Measurements from ENCODE around the gene LITAFD. TPM values are rescaled to one million over a fixed set of nuclear protein-coding genes. Genes with fewer than 3 reads are reported as not detected.

LITAFD gene
- total RNA-seq, 1 experiment from 2014 or later = not detected

- BruUV-seq (replicated peaks) = no TSS peak
Observed at GRCh38 chr16:8893976-8894690, 12.0 kb downstream of the LITAFD start.

More at GRCh38 chr16:8893976-8894690, 12.0 kb downstream of the LITAFD start:
- no peaks in the 10 kb centered on the region for H3K4me1 ChIP-seq (ENCODE audit: control insufficient read depth in 1 of 2, insufficient read depth in 2 of 2, low read length in 2 of 2)
- RAD21 ChIA-PET (ENCODE audit: low non-redundant PET in 1 of 2, low total read pairs in 2 of 2, uncharacterized antibody in 2 of 2, unreplicated experiment in 2 of 2) = no interaction called here
- H3K27ac ChIP-seq (ENCODE audit: low read depth, low read length) = no peak overlapping the region
- intact Hi-C loops (cut with micrococcal nuclease) = no loop called here
- H4K20me1 ChIP-seq (ENCODE audit: insufficient read depth) = no peaks in the 10 kb centered on the region
- no peak for DNase-seq (ENCODE audit: low read depth, low spot score)
- CTCF ChIA-PET = no interaction called here
- H3K27me3 ChIP-seq (ENCODE audit: insufficient read depth, low read length) = no peaks in the 10 kb centered on the region
- H3K4me2 ChIP-seq (ENCODE audit: low read length) = no peak overlapping the region
- H3K79me2 ChIP-seq (ENCODE audit: insufficient read depth, low read length) = no peaks in the 10 kb centered on the region
- no peak overlapping the region for H3K9ac ChIP-seq (ENCODE audit: low read length)
- H3K4me3 ChIP-seq (replicated peaks in 1 of 2; ENCODE audit: low read depth in 1 of 2, low read length in 2 of 2) = no peak overlapping the region
- no peaks in the 10 kb centered on the region for H3K9me2 ChIP-seq (ENCODE audit: insufficient read depth)
- H2AFZ ChIP-seq (ENCODE audit: low read depth, low read length, poor library complexity, severe bottlenecking) = no peak overlapping the region
- ATAC-seq = no peak
- TF ChIP-seq YY1 (IDR thresholded peaks at IDR 0.05; ENCODE audit: extremely low read depth, insufficient replicate concordance, low read depth, low read length) = no peak
- no peak for TF ChIP-seq EZH2phosphoT487 (IDR thresholded peaks at IDR 0.05; ENCODE audit: borderline replicate concordance)
- no peak for TF ChIP-seq CEBPB (IDR thresholded peaks at IDR 0.05; ENCODE audit: low read depth)
- TF ChIP-seq EZH2 (IDR thresholded peaks at IDR 0.05) = no peak
- TF ChIP-seq JUND (IDR thresholded peaks at IDR 0.05) = no peak
- TF ChIP-seq FOSL1 (IDR thresholded peaks at IDR 0.05; ENCODE audit: low read depth) = no peak
- no peak for TF ChIP-seq ZFX (IDR thresholded peaks at IDR 0.05)
- no peak for TF ChIP-seq ATF3 (IDR thresholded peaks at IDR 0.05)
- TF ChIP-seq ELF1 (IDR thresholded peaks at IDR 0.05; ENCODE audit: borderline replicate concordance, low read depth) = no peak
- TF ChIP-seq CTCF (IDR thresholded peaks at IDR 0.05 in 2 of 3, conservative IDR thresholded peaks at IDR 0.05 in 1 of 3; ENCODE audit: borderline replicate concordance in 1 of 3, insufficient read depth in 1 of 3, low read depth in 2 of 3, low read length in 2 of 3) = no peak
- TF ChIP-seq POLR2AphosphoS5 (IDR thresholded peaks at IDR 0.05; ENCODE audit: low read depth, low read length) = no peak
- no peak for TF ChIP-seq ZBTB33 (IDR thresholded peaks at IDR 0.05; ENCODE audit: extremely low read depth, insufficient replicate concordance, low read length)
- TF ChIP-seq SP1 (IDR thresholded peaks at IDR 0.05; ENCODE audit: low read depth) = no peak
- TF ChIP-seq POLR2A (IDR thresholded peaks at IDR 0.05; ENCODE audit: borderline replicate concordance, extremely low read depth, insufficient read depth, insufficient read length) = no peak
- no peak for TF ChIP-seq EGR1 (IDR thresholded peaks at IDR 0.05; ENCODE audit: low read depth)
- TF ChIP-seq MAX (IDR thresholded peaks at IDR 0.05) = no peak
- TF ChIP-seq REST (IDR thresholded peaks at IDR 0.05; ENCODE audit: low read depth) = no peak
- no peak for TF ChIP-seq ZNF274 (IDR thresholded peaks at IDR 0.05; ENCODE audit: low read depth, low read length)
- no peak for TF ChIP-seq RAD21 (IDR thresholded peaks at IDR 0.05; ENCODE audit: low read depth)
- POLR2A ChIA-PET = no interaction called here
- H3K9me3 ChIP-seq (ENCODE audit: control insufficient read depth in 1 of 2, insufficient read depth in 1 of 2, low read depth in 1 of 2, low read length in 2 of 2) = no peaks in the 10 kb centered on the region
- H3K36me3 ChIP-seq (ENCODE audit: control insufficient read depth in 1 of 2, insufficient read depth in 2 of 2, low read length in 2 of 2) = peaks cover 47 to 60% of the 10 kb centered on the region in 2 experiments
